Neural progenitor cell (in vitro differentiated cells): ENCODE data around the gene HAAO. TPM values are rescaled to one million over a fixed set of nuclear protein-coding genes. Genes with fewer than 3 reads are reported as not detected.

ENCODE experiments used
- DNase-seq: peaks from one replicate; pipeline ENCODE4 v3.0.0-alpha.2; 2016; ENCODE audit warnings: low spot score
- H2AFZ ChIP-seq: fragments of 200-600 bp; sonication (generic); replicated peaks from 2 replicates; pipeline ENCODE4 v1.6.1; 2016; ENCODE audit warnings: antibody characterized with exemption
- H3F3A ChIP-seq: fragments of 200-600 bp; sonication (generic); 2 replicates; pipeline ENCODE4 v1.6.1; 2016; ENCODE audit warnings: antibody characterized with exemption, low read depth
- H3K27ac ChIP-seq: fragments of 200-600 bp; sonication (generic); 2 replicates; pipeline ENCODE4 v1.5.1; 2016; ENCODE audit warnings: mild to moderate bottlenecking
- H3K27me3 ChIP-seq: fragments of 200-600 bp; sonication (generic); 2 replicates; pipeline ENCODE4 v1.6.1; 2016; ENCODE audit warnings: mild to moderate bottlenecking, moderate library complexity
- H3K36me3 ChIP-seq: fragments of 200-600 bp; sonication (generic); 2 replicates; pipeline ENCODE4 v1.5.1; 2016
- H3K4me1 ChIP-seq: fragments of 200-600 bp; sonication (generic); 2 replicates; pipeline ENCODE4 v1.6.1; 2016; ENCODE audit warnings: mixed run types
- H3K4me2 ChIP-seq: fragments of 200-600 bp; sonication (generic); 2 replicates; pipeline ENCODE4 v1.6.1; 2016
- H3K4me3 ChIP-seq: fragments of 200-600 bp; sonication (generic); 2 replicates; pipeline ENCODE4 v1.5.1; 2016
- H3K79me2 ChIP-seq: fragments of 200-600 bp; sonication (generic); 2 replicates; pipeline ENCODE4 v1.6.1; 2016; ENCODE audit warnings: low read depth
- H3K9ac ChIP-seq: fragments of 200-600 bp; sonication (generic); 2 replicates; pipeline ENCODE4 v1.6.1; 2016
- H3K9me3 ChIP-seq: fragments of 200-600 bp; sonication (generic); 2 replicates; pipeline ENCODE4 v1.5.1; 2016; ENCODE audit warnings: low read depth
- H4K20me1 ChIP-seq: fragments of 200-600 bp; sonication (generic); 2 replicates; pipeline ENCODE4 v1.6.1; 2016; ENCODE audit warnings: low read depth
- H3K27ac Mint-ChIP-seq: 3 replicates; pipeline ENCODE4 v1.8.0; 2021; ENCODE audit warnings: mixed read lengths
- H3K27me3 Mint-ChIP-seq: 2 replicates; pipeline ENCODE4 v1.8.0; 2022; ENCODE audit warnings: low read depth, mild to moderate bottlenecking, inconsistent platforms, moderate library complexity, mixed read lengths; ENCODE audit not compliant: insufficient read depth
- H3K36me3 Mint-ChIP-seq: 3 replicates; pipeline ENCODE4 v1.8.0; 2021; ENCODE audit warnings: mixed read lengths
- H3K4me1 Mint-ChIP-seq: 3 replicates; pipeline ENCODE4 v1.8.0; 2021; ENCODE audit warnings: mixed read lengths
- H3K4me3 Mint-ChIP-seq: 3 replicates; pipeline ENCODE4 v1.8.0; 2021; ENCODE audit warnings: mild to moderate bottlenecking, moderate library complexity, mixed read lengths
- H3K9me3 Mint-ChIP-seq: 3 replicates; pipeline ENCODE4 v1.8.0; 2020; ENCODE audit warnings: mixed read lengths
- CTCF ChIP-seq: fragments of 200-600 bp; sonication (generic); IDR thresholded peaks from 2 replicates; pipeline ENCODE4 v1.5.1; 2017; ENCODE audit warnings: antibody characterized with exemption, mild to moderate bottlenecking
- EZH2 ChIP-seq: fragments of 200-600 bp; sonication (generic); IDR thresholded peaks from 2 replicates; pipeline ENCODE4 v1.6.1; 2017; ENCODE audit warnings: antibody characterized with exemption, mild to moderate bottlenecking, moderate library complexity
- EZH2phosphoT487 ChIP-seq: fragments of 200-600 bp; sonication (generic); IDR thresholded peaks from 2 replicates; pipeline ENCODE4 v1.6.1; 2017; ENCODE audit warnings: antibody characterized with exemption
- total RNA-seq: library from RNA; depleted of rRNA; stranded (reverse); fragments of >200 nt; gene quantifications from 2 replicates; pipeline ENCODE4 v1.2.3, GENCODE V29; 2015; ENCODE audit warnings: low replicate concordance

HAAO gene
- total RNA-seq, 1 donor from 2014 or later: 0.77 TPM

GRCh38 chr2:42769583-42770287, 22.6 kb downstream of the HAAO start:
- Histone ChIP-seq H2AFZ (no peak overlapping the region), H4K20me1 (no peaks in the 10 kb centered on the region), H3K36me3 (no peaks in the 10 kb centered on the region), H3K27ac (no peak overlapping the region), H3K4me3 (no peak overlapping the region), H3K4me1 (no peaks in the 10 kb centered on the region), H3K9me3 (no peaks in the 10 kb centered on the region), H3K4me2 (no peak overlapping the region), H3K9ac (no peak overlapping the region), H3K27me3 (no peaks in the 10 kb centered on the region), H3K79me2 (no peaks in the 10 kb centered on the region), H3F3A (no peaks in the 10 kb centered on the region)
- no peak for DNase-seq
- TF ChIP-seq EZH2phosphoT487 (no peak), CTCF (no peak), EZH2 (no peak)
- Mint-ChIP-seq H3K27ac (no peak overlapping the region), H3K9me3 (peaks cover 6% of the 10 kb centered on the region), H3K27me3 (peaks cover 6% of the 10 kb centered on the region), H3K4me1 (peaks cover 6% of the 10 kb centered on the region), H3K36me3 (peaks cover 7% of the 10 kb centered on the region), H3K4me3 (no peak overlapping the region)

- Histone ChIP-seq H3K9ac (no peak overlapping the region), H3K4me3 (no peak overlapping the region), H3K9me3 (no peaks in the 10 kb centered on the region), H3K27me3 (no peaks in the 10 kb centered on the region), H3K4me1 (no peaks in the 10 kb centered on the region), H3K79me2 (no peaks in the 10 kb centered on the region), H3F3A (no peaks in the 10 kb centered on the region), H3K4me2 (no peak overlapping the region), H2AFZ (no peak overlapping the region), H3K36me3 (no peaks in the 10 kb centered on the region), H4K20me1 (no peaks in the 10 kb centered on the region), H3K27ac (no peak overlapping the region)
- Mint-ChIP-seq H3K27me3 (peaks cover 6% of the 10 kb centered on the region), H3K27ac (no peak overlapping the region), H3K4me3 (no peak overlapping the region), H3K9me3 (peaks cover under 1% of the 10 kb centered on the region), H3K36me3 (peaks cover 5% of the 10 kb centered on the region), H3K4me1 (peaks cover 4% of the 10 kb centered on the region)
- TF ChIP-seq EZH2: no peak
- no peak for TF ChIP-seq CTCF
- TF ChIP-seq EZH2phosphoT487: no peak
- DNase-seq: no peak
Observed at GRCh38 chr2:42768706-42769256, 23.6 kb downstream of the HAAO start.

- H3K27ac Mint-ChIP-seq: no peak overlapping the region
- no peaks in the 10 kb centered on the region for H3K9me3 Mint-ChIP-seq
- no peak overlapping the region for H3K4me3 Mint-ChIP-seq
- Histone ChIP-seq H3K9me3 (no peaks in the 10 kb centered on the region), H3K4me3 (no peak overlapping the region), H3K9ac (no peak overlapping the region), H3K79me2 (no peaks in the 10 kb centered on the region), H3K4me1 (no peaks in the 10 kb centered on the region), H3F3A (no peaks in the 10 kb centered on the region), H4K20me1 (no peaks in the 10 kb centered on the region), H3K4me2 (no peak overlapping the region), H3K36me3 (no peaks in the 10 kb centered on the region), H3K27ac (no peak overlapping the region), H3K27me3 (no peaks in the 10 kb centered on the region), H2AFZ (no peak overlapping the region)
- H3K36me3 Mint-ChIP-seq: peaks cover 8% of the 10 kb centered on the region
- TF ChIP-seq EZH2 (no peak), CTCF (no peak), EZH2phosphoT487 (no peak)
- no peak for DNase-seq
- H3K27me3 Mint-ChIP-seq: peaks cover 6% of the 10 kb centered on the region
- H3K4me1 Mint-ChIP-seq: peaks cover 4% of the 10 kb centered on the region
Observed at GRCh38 chr2:42767899-42768705, 24.3 kb downstream of the HAAO start.
